H1 (cell line): Measurements from ENCODE around the gene ALK. TPM values are rescaled to one million over a fixed set of nuclear protein-coding genes. Genes with fewer than 3 reads are reported as not detected.

ENCODE experiments used
- CBX8 ChIP-seq: fragments of 300-800, 300-1000 bp; sonication (generic); IDR thresholded peaks from 2 replicates; pipeline ENCODE4 v1.7.1; 2016; ENCODE audit warnings: low read depth, low read length, borderline replicate concordance
- CEBPB ChIP-seq: IDR thresholded peaks from 2 replicates; pipeline ENCODE4 v1.6.1; 2012; ENCODE audit warnings: low read depth, low read length
- polyA plus RNA-seq, 7 experiments: library from polyadenylated mRNA; depleted of rRNA in 3 of 7; stranded (reverse) in 5 of 7; unstranded in 2 of 7; fragments of >200 nt in 5 of 7; fragments of 200-250 nt in 2 of 7; gene quantifications; 1 replicate in 5 of 7; 2 replicates in 1 of 7; 4 replicates in 1 of 7; pipeline versions ENCODE4 v1.2.1 to v1.2.3, GENCODE V29; 2011 to 2013; ENCODE audit warnings: missing spikeins in 2 of 7, mixed read lengths in 2 of 7
- total RNA-seq: library from RNA; stranded (reverse); fragmentation: NEBNext Ultra II Directional; extraction: Animal tissue kit (Norgen Biotek cat#: 25700); gene quantifications from 2 replicates; pipeline ENCODE4 v1.2.1, GENCODE V29; 2021

Gene ALK
- total and polyA plus RNA-seq, 2 of the 8 experiments (the other 6 are each of a cell fraction or from before 2014, with no cell fraction given): 0.02 to 0.09 TPM

DNA sequence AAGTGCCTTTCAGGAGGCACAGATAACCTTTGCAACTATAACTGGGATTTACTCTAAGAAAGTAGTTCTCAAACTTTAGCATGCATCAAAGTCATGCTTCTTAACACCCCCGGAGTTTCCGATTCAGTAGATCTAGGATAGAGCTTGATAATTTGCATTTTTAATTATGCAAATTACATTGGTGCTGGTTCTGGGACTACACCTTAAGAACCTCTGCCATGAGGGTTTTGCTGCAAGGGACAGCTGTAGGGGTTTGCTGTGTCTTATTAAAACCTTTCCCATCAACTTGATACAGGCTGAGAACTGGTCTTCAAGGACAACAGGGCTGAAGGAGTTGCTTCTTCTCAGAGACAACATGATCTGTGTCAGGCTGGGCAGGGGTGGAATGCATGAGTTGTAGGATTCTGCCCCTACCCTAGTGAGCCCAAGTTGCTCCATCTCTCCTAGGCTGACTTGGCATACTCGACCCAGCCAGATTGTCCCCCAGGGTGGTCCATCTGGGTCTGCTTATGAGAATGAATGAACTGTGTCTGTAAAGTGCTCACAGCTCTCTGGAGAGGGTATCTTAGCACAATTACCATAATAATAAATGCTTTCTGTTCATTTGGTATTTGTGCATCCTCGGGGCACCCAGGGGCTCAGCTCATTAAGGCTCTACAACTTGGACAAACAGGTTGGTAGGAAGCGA is 573.5 kb downstream of the ALK start (continued):
- no peak for TF ChIP-seq CEBPB
- no peak for TF ChIP-seq CBX8
